CD14-positive monocyte (primary cell): ENCODE measurements around the gene VCX3A. TPM values are rescaled to one million over a fixed set of nuclear protein-coding genes. Genes with fewer than 3 reads are reported as not detected.

Source experiments
- DNase-seq, 3 donors: peaks; one replicate each; pipeline ENCODE4 v3.0.0-alpha.2; 2011 to 2022
- H2AFZ ChIP-seq: 2 replicates; pipeline ENCODE4 v1.6.0; 2012; ENCODE audit warnings: mild to moderate bottlenecking, low read depth, low read length, inconsistent platforms; ENCODE audit not compliant: insufficient read depth, poor library complexity, severe bottlenecking
- H3K27ac ChIP-seq, 2 donors: 1 replicate in 1 of 2; 2 replicates in 1 of 2; pipeline ENCODE4 v1.5.1; 2012 to 2013; ENCODE audit warnings: low read length in 2 of 2, control low read depth in 1 of 2, inconsistent platforms in 1 of 2, low read depth in 1 of 2, mild to moderate bottlenecking in 1 of 2
- H3K27me3 ChIP-seq, 2 donors: one replicate each; pipeline versions ENCODE4 v1.6.0 to v1.6.1; 2011 to 2013; ENCODE audit warnings: low read length in 2 of 2; ENCODE audit not compliant: control insufficient read depth in 2 of 2, insufficient read depth in 2 of 2
- H3K36me3 ChIP-seq, 2 donors: replicated peaks in 1 of 2; 1 replicate in 1 of 2; 2 replicates in 1 of 2; pipeline versions ENCODE4 v1.5.1 to v1.6.1; 2012 to 2013; ENCODE audit warnings: low read length in 2 of 2, control low read depth in 1 of 2, inconsistent platforms in 1 of 2, mild to moderate bottlenecking in 1 of 2; ENCODE audit not compliant: insufficient read depth in 2 of 2, control insufficient read depth in 1 of 2
- H3K4me1 ChIP-seq, 2 donors: 1 replicate in 1 of 2; 2 replicates in 1 of 2; pipeline versions ENCODE4 v1.5.1 to v1.6.1; 2012 to 2013; ENCODE audit warnings: low read length in 2 of 2, control low read depth in 1 of 2, inconsistent platforms in 1 of 2, mild to moderate bottlenecking in 1 of 2, moderate library complexity in 1 of 2; ENCODE audit not compliant: insufficient read depth in 2 of 2, control insufficient read depth in 1 of 2
- H3K4me2 ChIP-seq: replicated peaks from 2 replicates; pipeline ENCODE3; 2012; ENCODE audit warnings: low read length, moderate library complexity, mild to moderate bottlenecking; ENCODE audit not compliant: poor library complexity, severe bottlenecking; ENCODE audit errors: extremely low read depth
- H3K4me3 ChIP-seq, 3 experiments: fragments of 200-600 bp in 1 of 3; sonication (generic) in 1 of 3; replicated peaks in 1 of 3; 1 replicate in 2 of 3; 2 replicates in 1 of 3; pipeline ENCODE4 v1.5.1; 2011 to 2013; ENCODE audit warnings: low read length in 3 of 3, mild to moderate bottlenecking in 3 of 3, control low read depth in 2 of 3, low read depth in 2 of 3, inconsistent platforms in 1 of 3, moderate library complexity in 1 of 3
- H3K79me2 ChIP-seq: 2 replicates; pipeline ENCODE4 v1.6.0; 2012; ENCODE audit warnings: mild to moderate bottlenecking, control low read depth, inconsistent platforms, low read length, moderate library complexity; ENCODE audit not compliant: insufficient read depth
- H3K9ac ChIP-seq: 2 replicates; pipeline ENCODE4 v1.6.0; 2017; ENCODE audit warnings: low read length, mild to moderate bottlenecking; ENCODE audit not compliant: insufficient read depth, poor library complexity, severe bottlenecking
- H3K9me3 ChIP-seq, 2 donors: replicated peaks in 1 of 2; 1 replicate in 1 of 2; 2 replicates in 1 of 2; pipeline versions ENCODE4 v1.5.1 to v1.6.1; 2012 to 2013; ENCODE audit warnings: low read length in 2 of 2, control low read depth in 1 of 2; ENCODE audit not compliant: control insufficient read depth in 1 of 2, insufficient read depth in 1 of 2
- H4K20me1 ChIP-seq: 2 replicates; pipeline ENCODE4 v1.6.0; 2012; ENCODE audit warnings: mild to moderate bottlenecking, low read length, control low read depth, moderate library complexity; ENCODE audit not compliant: insufficient read depth
- H3K27ac Mint-ChIP-seq, 7 donors: one replicate each; pipeline ENCODE4 v1.8.0; 2020; ENCODE audit warnings: mild to moderate bottlenecking in 7 of 7, mixed read lengths in 7 of 7, moderate library complexity in 6 of 7, inconsistent platforms in 2 of 7
- H3K27me3 Mint-ChIP-seq, 3 donors: one replicate each; pipeline ENCODE4 v1.8.0; 2021 to 2022; ENCODE audit warnings: low read depth in 3 of 3, mild to moderate bottlenecking in 3 of 3, mixed read lengths in 3 of 3, moderate library complexity in 3 of 3, inconsistent platforms in 1 of 3
- H3K36me3 Mint-ChIP-seq, 2 donors: one replicate each; pipeline ENCODE4 v1.8.0; 2020; ENCODE audit warnings: mixed read lengths in 2 of 2, inconsistent platforms in 1 of 2, mild to moderate bottlenecking in 1 of 2
- H3K4me1 Mint-ChIP-seq: one replicate; pipeline ENCODE4 v1.8.0; 2020; ENCODE audit warnings: mild to moderate bottlenecking, mixed read lengths
- H3K4me3 Mint-ChIP-seq, 2 donors: one replicate each; pipeline ENCODE4 v1.8.0; 2020; ENCODE audit warnings: mild to moderate bottlenecking in 2 of 2, mixed read lengths in 2 of 2, moderate library complexity in 1 of 2
- H3K9me3 Mint-ChIP-seq, 7 donors: one replicate each; pipeline ENCODE4 v1.8.0; 2020 to 2022; ENCODE audit warnings: mixed read lengths in 7 of 7, mild to moderate bottlenecking in 6 of 7, moderate library complexity in 6 of 7, inconsistent platforms in 2 of 7
- WGBS: methylation state at CpG from one replicate; pipeline ENCODE4 v1.1.5; 2013; ENCODE audit warnings: missing lambda C conversion rate; ENCODE audit not compliant: insufficient coverage; 5-methylcytosine and 5-hydroxymethylcytosine counted together
- intact Hi-C, 2 donors: fragments of 100-400 bp; cut with micrococcal nuclease; formaldehyde crosslinking; loops; one replicate each; pipeline versions ENCODE4 v1.15.0 to v1.15.1; 2023
- polyA plus RNA-seq, 3 donors: library from polyadenylated mRNA; depleted of rRNA in 1 of 3; unstranded in 2 of 3; stranded (reverse) in 1 of 3; fragments of 300-500 nt in 2 of 3; fragments of >200 nt in 1 of 3; fragmentation: Illumina TruSeq in 2 of 3; gene quantifications; 1 replicate in 2 of 3; 2 replicates in 1 of 3; pipeline ENCODE4 v1.2.3, GENCODE V29; 2012 to 2021
- TF ChIP-seq, protein P1 (sequence below): fragments of 200-600 bp; IDR thresholded peaks from one replicate; pipeline ENCODE4 v1.8.0; 2022; ENCODE audit warnings: antibody characterized with exemption, mild to moderate bottlenecking

The VCX3A gene
- polyA plus RNA-seq, 3 donors = not detected

GRCh38 chrX:6545712-6546111 is 10.8 kb upstream of the VCX3A start:
- Histone ChIP-seq H3K4me2 (no peak overlapping the region), H2AFZ (no peak overlapping the region), H3K27ac (no peak overlapping the region), H4K20me1 (no peaks in the 10 kb centered on the region), H3K4me1 (no peaks in the 10 kb centered on the region), H3K79me2 (no peaks in the 10 kb centered on the region), H3K9me3 (peaks cover 0 to 7% of the 10 kb centered on the region in 2 donors), H3K4me3 (no peak overlapping the region), H3K36me3 (no peaks in the 10 kb centered on the region), H3K27me3 (no peaks in the 10 kb centered on the region), H3K9ac (no peak overlapping the region)
- Mint-ChIP-seq H3K9me3 (peaks cover 0 to 5% (median 0%) of the 10 kb centered on the region in 7 donors), H3K27me3 (no peaks in the 10 kb centered on the region), H3K4me1 (no peaks in the 10 kb centered on the region), H3K27ac (no peak overlapping the region), H3K36me3 (no peaks in the 10 kb centered on the region), H3K4me3 (no peak overlapping the region)
- TF ChIP-seq, protein P1, sequence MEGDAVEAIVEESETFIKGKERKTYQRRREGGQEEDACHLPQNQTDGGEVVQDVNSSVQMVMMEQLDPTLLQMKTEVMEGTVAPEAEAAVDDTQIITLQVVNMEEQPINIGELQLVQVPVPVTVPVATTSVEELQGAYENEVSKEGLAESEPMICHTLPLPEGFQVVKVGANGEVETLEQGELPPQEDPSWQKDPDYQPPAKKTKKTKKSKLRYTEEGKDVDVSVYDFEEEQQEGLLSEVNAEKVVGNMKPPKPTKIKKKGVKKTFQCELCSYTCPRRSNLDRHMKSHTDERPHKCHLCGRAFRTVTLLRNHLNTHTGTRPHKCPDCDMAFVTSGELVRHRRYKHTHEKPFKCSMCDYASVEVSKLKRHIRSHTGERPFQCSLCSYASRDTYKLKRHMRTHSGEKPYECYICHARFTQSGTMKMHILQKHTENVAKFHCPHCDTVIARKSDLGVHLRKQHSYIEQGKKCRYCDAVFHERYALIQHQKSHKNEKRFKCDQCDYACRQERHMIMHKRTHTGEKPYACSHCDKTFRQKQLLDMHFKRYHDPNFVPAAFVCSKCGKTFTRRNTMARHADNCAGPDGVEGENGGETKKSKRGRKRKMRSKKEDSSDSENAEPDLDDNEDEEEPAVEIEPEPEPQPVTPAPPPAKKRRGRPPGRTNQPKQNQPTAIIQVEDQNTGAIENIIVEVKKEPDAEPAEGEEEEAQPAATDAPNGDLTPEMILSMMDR = no peak
- intact Hi-C loops = no loop called here
- DNase-seq = no peak
- WGBS = 80% methylated on average over 1 of the region's 5 CpGs

DNA sequence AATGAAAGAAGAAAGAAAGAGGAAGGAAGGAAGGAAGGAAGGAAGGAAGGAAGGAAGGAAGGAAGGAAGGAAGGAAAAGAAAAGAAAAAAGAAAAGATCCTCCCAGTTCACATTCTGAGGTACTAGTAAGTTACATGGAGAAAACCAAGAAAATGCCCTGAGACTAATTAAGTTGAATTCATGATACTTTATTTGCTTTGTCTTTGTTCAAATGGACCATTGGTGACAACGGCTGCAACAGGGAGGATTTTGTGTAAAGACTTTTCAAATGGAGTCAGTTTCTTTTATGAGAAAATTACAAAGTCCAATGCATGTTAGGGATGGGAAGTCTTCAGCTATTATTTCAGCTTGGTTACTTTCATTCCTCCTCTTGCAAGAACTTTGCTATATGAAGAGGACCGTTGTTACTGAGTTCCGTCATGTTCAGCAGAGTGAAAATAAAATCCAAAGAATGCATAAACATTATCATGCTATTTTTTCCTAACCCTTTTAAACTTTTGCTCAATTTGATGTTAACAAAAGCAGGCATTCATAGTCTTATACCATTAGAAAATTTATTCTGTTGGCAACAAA is 8.3 kb downstream of the VCX3A start:
- intact Hi-C loops = no loop called here
- peaks cover 7 to 17% (median 10%) of the 10 kb centered on the region in 7 donors for H3K9me3 Mint-ChIP-seq
- H3K27me3 ChIP-seq = no peaks in the 10 kb centered on the region
- no peak overlapping the region for H3K27ac Mint-ChIP-seq
- no peak overlapping the region for H3K27ac ChIP-seq
- peaks cover 8 to 10% of the 10 kb centered on the region in 2 donors for H3K9me3 ChIP-seq
- H3K4me3 ChIP-seq = no peak overlapping the region
- no CpG with 5 or more reads among the region's 3 CpGs for WGBS
- no peak for DNase-seq
- H3K36me3 ChIP-seq = no peaks in the 10 kb centered on the region
- no peaks in the 10 kb centered on the region for H3K4me1 Mint-ChIP-seq
- no peak overlapping the region for H3K9ac ChIP-seq
- no peaks in the 10 kb centered on the region for H3K36me3 Mint-ChIP-seq
- H3K4me2 ChIP-seq = no peak overlapping the region
- no peaks in the 10 kb centered on the region for H3K79me2 ChIP-seq
- no peak overlapping the region for H3K4me3 Mint-ChIP-seq
- TF ChIP-seq, protein P1 = no peak
- no peak overlapping the region for H2AFZ ChIP-seq
- H3K27me3 Mint-ChIP-seq = no peaks in the 10 kb centered on the region
- no peaks in the 10 kb centered on the region for H4K20me1 ChIP-seq
- no peaks in the 10 kb centered on the region for H3K4me1 ChIP-seq
